CD4-positive, alpha-beta memory T cell (primary cell): ENCODE data around the gene MKX. TPM values are rescaled to one million over a fixed set of nuclear protein-coding genes. Genes with fewer than 3 reads are reported as not detected.

ENCODE experiments used
- CTCF ChIA-PET: fragments of 350-600 bp; sonication (Branson Sonifier 250); formaldehyde crosslinking; loops from one replicate; lab custom pipeline; 2021; ENCODE audit warnings: inconsistent platforms; ENCODE audit not compliant: partially characterized antibody; lab: Charles Lee
- POLR2A ChIA-PET: fragments of 350-600 bp; sonication (Branson Sonifier 250); formaldehyde crosslinking; loops from one replicate; lab custom pipeline; 2021; ENCODE audit not compliant: partially characterized antibody; lab: Charles Lee
- DNase-seq, 5 donors: peaks; one replicate each; pipeline versions ENCODE4 v3.0.0 to v3.0.0-alpha.2; 2020 to 2022; ENCODE audit warnings: mixed read lengths in 1 of 5
- H3K27ac ChIP-seq: one replicate; pipeline ENCODE4 v1.7.0; 2013; ENCODE audit warnings: low read depth, low read length
- H3K27me3 ChIP-seq: 2 replicates; pipeline ENCODE4 v1.7.0; 2013; ENCODE audit warnings: mild to moderate bottlenecking, low read length, moderate library complexity; ENCODE audit not compliant: insufficient read depth
- H3K36me3 ChIP-seq: 2 replicates; pipeline ENCODE4 v1.7.0; 2013; ENCODE audit warnings: mild to moderate bottlenecking, low read length, moderate library complexity; ENCODE audit not compliant: insufficient read depth
- H3K4me1 ChIP-seq: 2 replicates; pipeline ENCODE4 v1.7.0; 2013; ENCODE audit warnings: mild to moderate bottlenecking, low read length, moderate library complexity; ENCODE audit not compliant: insufficient read depth
- H3K4me3 ChIP-seq, 2 donors: one replicate each; pipeline ENCODE4 v1.7.0; 2013; ENCODE audit warnings: low read length in 2 of 2, mild to moderate bottlenecking in 1 of 2
- H3K9me3 ChIP-seq, 2 donors: one replicate each; pipeline ENCODE4 v1.7.0; 2013; ENCODE audit warnings: low read length in 2 of 2, control low read depth in 1 of 2; ENCODE audit not compliant: control insufficient read depth in 1 of 2
- H3K27ac Mint-ChIP-seq, 7 donors: one replicate each; pipeline ENCODE4 v1.8.0; 2020 to 2021; ENCODE audit warnings: mixed read lengths in 7 of 7, mild to moderate bottlenecking in 6 of 7, inconsistent platforms in 3 of 7, moderate library complexity in 3 of 7
- H3K27me3 Mint-ChIP-seq, 2 donors: one replicate each; pipeline ENCODE4 v1.8.0; 2020 to 2021; ENCODE audit warnings: mixed read lengths in 2 of 2
- H3K36me3 Mint-ChIP-seq, 2 donors: one replicate each; pipeline ENCODE4 v1.8.0; 2020 to 2021; ENCODE audit warnings: mixed read lengths in 2 of 2, inconsistent platforms in 1 of 2, mild to moderate bottlenecking in 1 of 2
- H3K4me1 Mint-ChIP-seq, 4 donors: one replicate each; pipeline ENCODE4 v1.8.0; 2020 to 2021; ENCODE audit warnings: mixed read lengths in 4 of 4, mild to moderate bottlenecking in 1 of 4
- H3K4me3 Mint-ChIP-seq, 8 donors: one replicate each; pipeline ENCODE4 v1.8.0; 2020 to 2021; ENCODE audit warnings: mixed read lengths in 8 of 8, mild to moderate bottlenecking in 7 of 8, moderate library complexity in 6 of 8, inconsistent platforms in 3 of 8
- H3K9me3 Mint-ChIP-seq, 8 donors: one replicate each; pipeline ENCODE4 v1.8.0; 2020 to 2021; ENCODE audit warnings: mixed read lengths in 8 of 8, mild to moderate bottlenecking in 5 of 8, inconsistent platforms in 3 of 8, moderate library complexity in 1 of 8
- intact Hi-C: fragments of 100-400 bp; cut with micrococcal nuclease; formaldehyde crosslinking; loops from one replicate; pipeline ENCODE4 v1.15.1; 2023
- polyA plus RNA-seq, 2 donors: library from polyadenylated mRNA; unstranded; fragments of 300-500 nt; fragmentation: Illumina TruSeq; gene quantifications; one replicate each; pipeline ENCODE4 v1.2.3, GENCODE V29; 2021
- total RNA-seq, 2 experiments: library from RNA; stranded (reverse); gene quantifications; one replicate each; pipeline ENCODE4 v1.2.3, GENCODE V29; 2021

Gene MKX
- total and polyA plus RNA-seq, 4 experiments from 2014 or later: not detected

- no peak overlapping the region for H3K27ac Mint-ChIP-seq
- H3K9me3 ChIP-seq: no peaks in the 10 kb centered on the region
- POLR2A ChIA-PET: no interaction called here
- no peaks in the 10 kb centered on the region for H3K9me3 Mint-ChIP-seq
- H3K4me1 ChIP-seq: no peaks in the 10 kb centered on the region
- no peaks in the 10 kb centered on the region for H3K27me3 ChIP-seq
- peaks cover 3% of the 10 kb centered on the region in 2 donors for H3K27me3 Mint-ChIP-seq
- intact Hi-C loops: no loop called here
- no peaks in the 10 kb centered on the region for H3K36me3 ChIP-seq
- H3K36me3 Mint-ChIP-seq: no peaks in the 10 kb centered on the region
- no peak overlapping the region for H3K27ac ChIP-seq
- H3K4me3 ChIP-seq: no peak overlapping the region
- peaks cover 0 to 2% (median 0%) of the 10 kb centered on the region in 4 donors for H3K4me1 Mint-ChIP-seq
- no peak for DNase-seq
- no peak overlapping the region for H3K4me3 Mint-ChIP-seq
- CTCF ChIA-PET: no interaction called here
These were observed 36.3 kb downstream of the MKX start for GRCh38 chr10:27709304-27709703.

- no peaks in the 10 kb centered on the region for H3K4me1 ChIP-seq
- DNase-seq: no peak
- no peak overlapping the region for H3K4me3 ChIP-seq
- POLR2A ChIA-PET: no interaction called here
- intact Hi-C loops: no loop called here
- CTCF ChIA-PET: no interaction called here
- H3K36me3 ChIP-seq: no peaks in the 10 kb centered on the region
- Mint-ChIP-seq H3K27me3 (peaks cover 4 to 15% of the 10 kb centered on the region in 2 donors), H3K9me3 (no peaks in the 10 kb centered on the region), H3K27ac (no peak overlapping the region), H3K36me3 (no peaks in the 10 kb centered on the region), H3K4me3 (no peak overlapping the region), H3K4me1 (no peaks in the 10 kb centered on the region)
- no peaks in the 10 kb centered on the region for H3K27me3 ChIP-seq
- H3K9me3 ChIP-seq: no peaks in the 10 kb centered on the region
- no peak overlapping the region for H3K27ac ChIP-seq
These were observed 43.6 kb downstream of the MKX start for GRCh38 chr10:27701938-27702537.

- no peaks in the 10 kb centered on the region for H3K4me1 Mint-ChIP-seq
- no peak for DNase-seq
- peaks cover 7 to 13% of the 10 kb centered on the region in 2 donors for H3K27me3 Mint-ChIP-seq
- H3K27ac ChIP-seq: no peak overlapping the region
- H3K36me3 ChIP-seq: no peaks in the 10 kb centered on the region
- ChIA-PET POLR2A (no interaction called here), CTCF (no interaction called here)
- no peaks in the 10 kb centered on the region for H3K9me3 ChIP-seq
- no peak overlapping the region for H3K4me3 Mint-ChIP-seq
- H3K36me3 Mint-ChIP-seq: no peaks in the 10 kb centered on the region
- intact Hi-C loops: no loop called here
- H3K27me3 ChIP-seq: no peaks in the 10 kb centered on the region
- H3K9me3 Mint-ChIP-seq: no peaks in the 10 kb centered on the region
- H3K4me1 ChIP-seq: no peaks in the 10 kb centered on the region
- no peak overlapping the region for H3K27ac Mint-ChIP-seq
- H3K4me3 ChIP-seq: no peak overlapping the region
These were observed 45.8 kb downstream of the MKX start for GRCh38 chr10:27699776-27700175.

- no peak for DNase-seq
- Mint-ChIP-seq H3K4me1 (no peaks in the 10 kb centered on the region), H3K36me3 (no peaks in the 10 kb centered on the region), H3K4me3 (no peak overlapping the region), H3K9me3 (no peaks in the 10 kb centered on the region), H3K27ac (no peak overlapping the region), H3K27me3 (peaks cover 7 to 13% of the 10 kb centered on the region in 2 donors)
- intact Hi-C loops: no loop called here
- CTCF ChIA-PET: interaction anchor here (0.5 kb wide), 1 partner anchor 305 kb away, joined by 3 read pairs; no protein-coding TSS in a partner anchor
- Histone ChIP-seq H3K9me3 (no peaks in the 10 kb centered on the region), H3K4me1 (no peaks in the 10 kb centered on the region), H3K27me3 (no peaks in the 10 kb centered on the region), H3K27ac (no peak overlapping the region), H3K36me3 (no peaks in the 10 kb centered on the region), H3K4me3 (no peak overlapping the region)
- POLR2A ChIA-PET: no interaction called here
These were observed 46.7 kb downstream of the MKX start for GRCh38 chr10:27698961-27699360.

GRCh38 chr10:27696466-27696865 lies 49.2 kb downstream of the MKX start:
- CTCF ChIA-PET: interaction anchor here (0.8 kb wide), 1 partner anchor 8 kb away, joined by 3 read pairs; no protein-coding TSS in a partner anchor
- POLR2A ChIA-PET: no interaction called here
- Histone ChIP-seq H3K27ac (no peak overlapping the region), H3K4me1 (no peaks in the 10 kb centered on the region), H3K27me3 (no peaks in the 10 kb centered on the region), H3K4me3 (no peak overlapping the region), H3K9me3 (no peaks in the 10 kb centered on the region), H3K36me3 (no peaks in the 10 kb centered on the region)
- no peak overlapping the region for H3K4me3 Mint-ChIP-seq
- H3K27me3 Mint-ChIP-seq: peaks cover 7 to 14% of the 10 kb centered on the region in 2 donors
- no peaks in the 10 kb centered on the region for H3K4me1 Mint-ChIP-seq
- H3K9me3 Mint-ChIP-seq: peaks cover 0 to 2% (median 0%) of the 10 kb centered on the region in 8 donors
- no peak overlapping the region for H3K27ac Mint-ChIP-seq
- no peaks in the 10 kb centered on the region for H3K36me3 Mint-ChIP-seq
- intact Hi-C loops: no loop called here
- DNase-seq: no peak

- no peak overlapping the region for H3K4me3 ChIP-seq
- no peak overlapping the region for H3K27ac Mint-ChIP-seq
- CTCF ChIA-PET: interaction anchor here (0.6 kb wide), 1 partner anchor 693 kb away, joined by 3 read pairs; no protein-coding TSS in a partner anchor
These were observed 49.9 kb downstream of the MKX start for GRCh38 chr10:27695706-27696105.

GRCh38 chr10:27695088-27695487 lies 50.5 kb downstream of the MKX start:
- Histone ChIP-seq H3K9me3 (no peaks in the 10 kb centered on the region), H3K27ac (no peak overlapping the region), H3K4me1 (no peaks in the 10 kb centered on the region), H3K27me3 (no peaks in the 10 kb centered on the region), H3K4me3 (no peak overlapping the region), H3K36me3 (no peaks in the 10 kb centered on the region)
- ChIA-PET POLR2A (no interaction called here), CTCF (interaction anchor here (0.6 kb wide), 2 partner anchors 213 to 693 kb away, joined by 3 to 4 read pairs; no protein-coding TSS in a partner anchor)
- Mint-ChIP-seq H3K4me1 (no peaks in the 10 kb centered on the region), H3K36me3 (no peaks in the 10 kb centered on the region), H3K4me3 (no peak overlapping the region), H3K27me3 (peaks cover 7 to 14% of the 10 kb centered on the region in 2 donors), H3K27ac (no peak overlapping the region), H3K9me3 (peaks cover 0 to 2% (median 0%) of the 10 kb centered on the region in 8 donors)
- DNase-seq: no peak
- intact Hi-C loops: no loop called here

More at GRCh38 chr10:27695706-27696105, 49.9 kb downstream of the MKX start:
- Mint-ChIP-seq H3K4me1 (no peaks in the 10 kb centered on the region), H3K9me3 (peaks cover 0 to 2% (median 0%) of the 10 kb centered on the region in 8 donors), H3K4me3 (no peak overlapping the region), H3K36me3 (no peaks in the 10 kb centered on the region), H3K27me3 (peaks cover 7 to 14% of the 10 kb centered on the region in 2 donors)
- Histone ChIP-seq H3K9me3 (no peaks in the 10 kb centered on the region), H3K27me3 (no peaks in the 10 kb centered on the region), H3K4me1 (no peaks in the 10 kb centered on the region), H3K36me3 (no peaks in the 10 kb centered on the region), H3K27ac (no peak overlapping the region)
- DNase-seq: no peak
- POLR2A ChIA-PET: no interaction called here
- intact Hi-C loops: no loop called here
